NT2/D1 (cell line): Measurements from ENCODE around the gene CGNL1.

Experiments
- SUZ12 ChIP-seq: IDR thresholded peaks from 2 replicates; pipeline ENCODE4 v1.6.1; 2011; ENCODE audit not compliant: insufficient read length, insufficient read depth; ENCODE audit errors: extremely low read depth
- YY1 ChIP-seq: IDR thresholded peaks from 2 replicates; pipeline ENCODE4 v1.6.1; 2011; ENCODE audit not compliant: insufficient read length, insufficient read depth

DNA sequence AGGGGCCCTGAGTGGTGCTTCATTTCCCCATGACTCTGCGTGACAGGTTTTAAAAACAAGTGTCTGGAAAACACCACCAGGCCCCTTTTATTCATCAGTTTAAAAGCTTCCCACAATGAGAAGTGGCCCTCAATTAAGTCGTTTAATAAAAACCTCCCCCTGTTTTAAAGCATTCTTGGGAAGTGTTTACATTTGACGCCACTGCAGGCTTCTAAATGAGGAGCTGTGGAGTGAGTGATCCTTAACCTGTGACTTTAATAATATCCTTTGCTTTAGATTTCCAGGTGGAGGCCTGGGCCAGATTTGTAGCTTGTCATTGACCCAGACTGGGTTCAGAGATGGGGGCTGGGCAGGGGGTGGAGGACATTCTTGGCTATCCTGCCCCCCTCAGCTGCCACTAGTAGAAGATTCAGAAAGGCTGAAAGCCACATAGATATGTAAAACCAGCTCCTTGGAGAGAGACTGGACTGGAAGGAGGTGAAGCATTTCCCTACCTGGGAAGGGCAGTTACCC is 11.3 kb downstream of the CGNL1 start:
- TF ChIP-seq SUZ12 (no peak), YY1 (no peak)
